GM18870 (cell line): ENCODE results near the gene SNW1.
"Not testable (repeated sequence)": the region's sequence is repeated elsewhere in the genome, so short reads cannot be mapped to it uniquely, and the experiment has no call there.

ENCODE experiments used
- ATAC-seq: cut with Tn5 transposase; IDR thresholded peaks from one replicate; pipeline ENCODE4 v1.9.1; 2021; ENCODE audit warnings: moderate library complexity; ENCODE audit not compliant: unreplicated experiment

SNW1 gene

DNA sequence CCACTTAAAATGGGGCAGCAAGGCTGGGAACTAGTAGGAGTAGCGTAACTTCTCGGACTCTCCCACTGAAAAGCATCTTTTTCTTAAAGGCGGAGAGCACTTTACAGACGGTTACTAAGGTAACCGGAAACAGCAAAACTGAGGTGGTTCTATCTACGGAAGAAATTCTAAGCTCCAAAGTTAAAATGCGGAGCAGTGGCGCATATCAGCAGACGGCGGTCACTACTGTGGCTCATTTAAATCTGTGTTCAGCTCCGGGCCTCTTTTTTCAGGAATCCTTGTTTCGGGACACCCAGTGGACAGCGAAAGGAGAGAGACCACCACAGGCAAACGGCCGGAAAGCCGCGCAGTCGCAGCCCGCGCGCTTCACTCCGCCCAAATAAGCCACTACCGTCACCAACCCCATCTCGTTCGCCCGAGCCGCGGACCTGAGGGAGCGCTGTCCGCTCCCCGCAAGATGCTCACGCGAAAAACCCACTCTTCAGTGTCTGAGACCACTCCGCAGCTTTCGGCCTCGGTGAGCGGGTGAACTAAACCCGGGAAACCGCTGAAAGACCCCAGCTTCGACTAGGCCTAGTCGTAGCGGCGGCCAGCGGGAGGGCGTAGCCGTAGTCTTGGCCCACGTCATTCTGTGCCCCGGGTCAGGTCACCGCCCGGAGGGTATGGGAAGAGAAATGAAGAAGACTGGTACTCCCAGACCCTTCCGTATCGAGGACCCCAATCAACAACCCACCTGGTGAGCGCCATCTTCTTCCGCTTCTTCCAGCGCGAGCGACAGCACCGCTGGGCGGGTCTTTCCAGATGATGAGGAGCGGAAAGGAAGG lies at the start of gene SNW1:
Gene SNW1, minus strand, starts transcription at position 776 of the 824 bp plus-strand sequence. Its CDS starts 29 bp downstream, at position 747.
- peak; percentile 95 for ATAC-seq

GRCh38 chr14:77809011-77809410 lies 48.1 kb upstream of the SNW1 start:
- no peak for ATAC-seq

- no peak for ATAC-seq
These were observed 47.3 kb upstream of the SNW1 start for GRCh38 chr14:77808250-77808649.

DNA sequence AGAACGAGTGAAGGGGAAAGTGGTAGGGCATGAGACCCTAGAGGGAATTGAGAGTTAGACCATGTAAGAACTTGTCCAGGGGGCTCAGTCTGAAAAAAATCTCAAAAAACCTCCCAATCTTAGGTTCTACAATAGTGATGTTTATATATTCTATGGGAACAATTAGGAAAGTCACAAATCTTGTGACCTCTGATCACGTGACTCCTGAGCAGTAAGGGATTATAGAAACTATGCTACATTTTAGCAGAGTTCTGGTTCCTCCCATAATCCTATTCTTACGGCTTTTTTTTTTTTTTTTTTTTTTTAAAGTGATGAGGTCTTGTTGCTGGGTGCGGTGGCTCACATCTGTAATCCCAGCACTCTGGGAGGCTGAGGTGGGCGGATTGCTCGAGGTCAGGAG lies 44.8 kb upstream of the SNW1 start:
- no peak for ATAC-seq

DNA sequence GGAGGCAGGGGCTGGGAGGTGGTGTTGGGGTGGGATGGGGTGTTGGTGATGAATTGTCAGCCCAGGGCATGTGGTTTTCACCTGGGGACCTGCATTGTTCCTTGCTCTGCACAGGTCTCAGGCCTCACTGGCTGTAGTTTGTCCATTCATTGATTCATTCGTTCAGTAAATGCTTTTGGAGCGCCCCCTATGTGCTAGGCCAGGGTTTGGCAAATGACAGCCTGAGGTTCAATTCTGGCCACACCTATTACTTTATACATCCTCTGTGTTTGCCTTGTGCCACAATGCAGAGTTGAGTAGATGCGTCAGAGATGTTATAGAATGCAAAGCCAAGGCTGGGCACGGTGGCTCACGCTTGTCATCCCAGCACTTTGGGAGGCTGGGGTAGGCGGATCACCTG lies 43.6 kb upstream of the SNW1 start:
- no peak for ATAC-seq

DNA sequence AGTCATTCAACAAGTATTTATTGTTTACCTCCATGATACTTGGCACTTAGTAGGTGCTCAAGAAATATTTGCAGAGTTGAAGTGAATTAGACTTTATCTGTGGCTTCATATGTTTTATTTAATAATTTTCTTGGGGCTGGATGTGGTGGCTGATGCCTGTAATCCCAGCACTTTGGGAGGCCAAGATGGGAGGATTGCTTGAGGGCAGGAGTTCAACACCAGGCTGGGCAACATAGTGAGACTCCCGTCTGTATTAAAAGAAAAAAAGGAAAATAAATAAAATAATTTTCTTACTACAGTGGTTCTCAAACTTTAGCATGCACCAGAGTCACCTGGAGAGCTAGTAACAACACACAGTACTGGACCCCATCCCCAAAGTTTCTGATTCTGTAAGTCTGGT lies 39.9 kb upstream of the SNW1 start:
- ATAC-seq: no peak

- ATAC-seq: peak; percentile 90
These were observed 39.1 kb upstream of the SNW1 start, which contains the start of gene ADCK1 for GRCh38 chr14:77799863-77800730. Gene ADCK1 (plus strand): TSS chr14:77800109. CDS start chr14:77818979, 18,870 bp downstream.

- ATAC-seq: not testable (repeated sequence)
These were observed 38.5 kb upstream of the SNW1 start for GRCh38 chr14:77799456-77799855.

DNA sequence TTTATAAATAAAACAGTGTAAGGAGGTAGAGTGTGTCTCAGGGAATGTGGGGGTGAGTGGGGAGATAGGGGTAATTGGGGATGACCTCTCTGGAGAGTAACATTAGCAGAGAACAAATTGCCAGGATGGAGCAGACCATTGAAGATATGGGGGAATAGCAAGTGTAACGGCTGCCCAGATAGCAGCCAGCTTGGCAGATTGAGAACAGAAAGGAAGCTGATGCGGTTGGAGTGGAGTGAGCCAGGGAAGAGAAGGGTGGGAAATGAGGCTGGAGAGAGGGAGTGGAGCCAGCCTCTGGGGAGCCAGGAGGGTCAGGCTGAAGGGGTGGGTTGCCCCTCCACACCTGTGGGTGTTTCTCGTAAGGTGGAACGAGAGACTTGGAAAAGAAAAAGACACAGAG lies 33.4 kb upstream of the SNW1 start:
- no peak for ATAC-seq

- not testable (repeated sequence) for ATAC-seq
These were observed 32.3 kb upstream of the SNW1 start for GRCh38 chr14:77793255-77793654.

DNA sequence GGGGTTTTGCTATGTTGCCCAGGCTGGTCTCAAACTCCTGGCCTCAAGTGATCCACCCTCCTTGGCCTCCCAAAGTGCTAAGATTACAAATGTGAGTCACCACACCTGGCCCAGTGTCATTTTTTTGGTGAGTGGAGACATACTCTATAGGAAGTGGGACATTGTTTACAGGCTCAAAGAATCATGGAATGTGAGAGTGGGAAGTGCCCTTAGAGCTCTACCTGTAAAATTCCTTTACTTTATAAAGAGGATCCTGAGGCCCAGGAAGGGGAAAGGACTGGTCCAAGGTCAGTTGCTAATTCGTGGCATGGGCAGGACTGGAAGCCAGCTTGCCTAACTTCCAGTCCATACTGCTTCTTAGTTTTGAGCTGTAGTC lies 30.3 kb upstream of the SNW1 start:
- no peak for ATAC-seq

DNA sequence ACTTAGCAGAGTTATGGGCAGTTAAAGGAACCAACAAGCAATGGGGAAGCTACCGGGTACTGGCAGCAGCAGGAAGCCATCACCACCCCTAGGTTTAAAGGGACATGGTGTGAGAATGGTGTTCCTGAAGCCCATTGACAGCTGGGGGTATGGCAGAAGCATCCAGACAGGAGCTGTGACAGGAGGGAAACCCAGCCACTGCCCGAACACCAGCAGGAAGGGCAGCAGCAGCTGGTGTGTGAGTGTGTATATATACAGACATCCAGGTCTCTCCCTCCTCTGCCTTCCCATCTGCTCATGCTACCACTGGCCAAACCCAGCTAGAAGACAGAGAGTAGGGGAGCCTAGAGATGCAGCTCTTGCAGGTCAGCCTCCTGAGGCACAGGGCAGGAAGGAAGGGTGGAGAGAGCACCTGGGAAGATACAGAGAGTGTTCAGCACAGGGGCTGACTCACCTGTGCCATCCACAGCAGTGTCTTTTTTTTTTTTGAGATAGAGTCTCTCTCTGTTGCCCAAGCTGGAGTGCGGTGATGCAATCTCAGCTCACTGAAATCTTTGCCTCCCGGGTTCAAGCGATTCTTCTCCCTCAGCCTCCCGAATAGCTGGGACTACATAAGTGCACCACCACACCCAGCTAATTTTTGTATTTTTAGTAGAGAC lies 29.7 kb upstream of the SNW1 start:
- ATAC-seq: no peak

- ATAC-seq: no peak
These were observed 25.2 kb upstream of the SNW1 start for GRCh38 chr14:77786148-77786547.

- peak; percentile 82 for ATAC-seq
These were observed 21.2 kb upstream of the SNW1 start for GRCh38 chr14:77782202-77782601.

- not testable (repeated sequence) for ATAC-seq
These were observed 13.0 kb upstream of the SNW1 start for GRCh38 chr14:77773966-77774365.

DNA sequence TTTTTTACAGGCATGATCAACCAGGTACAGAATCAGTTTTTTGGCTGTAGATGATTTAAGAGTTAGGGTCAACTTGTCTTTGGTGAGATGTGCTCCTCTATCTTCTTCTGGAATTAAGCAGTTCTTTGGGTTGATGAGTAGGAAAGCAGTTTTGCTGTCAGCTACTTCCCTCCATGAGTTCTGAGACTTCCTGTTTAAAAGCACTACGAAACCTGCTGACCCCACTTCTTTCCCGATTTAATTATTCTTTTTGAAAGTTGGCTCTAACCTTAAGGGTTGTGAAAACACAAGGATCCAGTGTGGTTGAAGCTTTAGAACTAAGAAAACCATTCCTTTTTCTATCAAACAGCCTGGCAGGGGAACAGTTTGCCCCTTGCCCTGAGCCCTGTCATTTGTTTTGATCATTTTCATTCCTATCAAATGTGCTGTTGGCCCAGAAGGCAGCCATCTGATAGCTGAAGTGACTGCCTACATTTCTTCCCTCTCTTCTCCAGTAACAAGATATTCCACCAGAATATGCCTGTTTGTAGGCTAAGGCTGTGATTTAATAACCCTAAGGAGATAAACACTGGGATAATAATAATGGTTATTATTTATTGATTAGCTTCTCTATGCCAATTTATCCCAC lies 7.6 kb upstream of the SNW1 start:
- ATAC-seq: not testable (repeated sequence)

DNA sequence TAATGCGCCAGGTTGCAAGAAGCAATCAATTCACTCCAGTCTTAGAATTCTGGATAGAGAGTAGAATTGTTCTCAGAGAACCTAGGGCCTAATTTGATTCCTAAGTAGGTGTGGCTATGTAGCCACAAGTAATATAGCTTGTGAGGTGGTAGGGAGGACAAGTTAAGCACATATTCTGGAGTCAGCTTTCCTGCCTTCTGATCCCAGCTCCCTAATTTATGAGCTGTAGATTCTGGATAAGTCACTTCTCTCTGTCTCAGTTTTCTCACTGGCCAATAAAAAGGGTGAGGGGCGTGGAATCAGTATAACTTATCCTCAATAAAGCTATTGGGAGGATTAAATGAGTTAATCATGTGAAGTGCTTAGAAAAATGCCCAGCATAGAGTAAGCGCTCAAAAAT lies 3.0 kb upstream of the SNW1 start:
- ATAC-seq: no peak

GRCh38 chr14:77763316-77763715 lies 2.4 kb upstream of the SNW1 start:
- ATAC-seq: no peak

DNA sequence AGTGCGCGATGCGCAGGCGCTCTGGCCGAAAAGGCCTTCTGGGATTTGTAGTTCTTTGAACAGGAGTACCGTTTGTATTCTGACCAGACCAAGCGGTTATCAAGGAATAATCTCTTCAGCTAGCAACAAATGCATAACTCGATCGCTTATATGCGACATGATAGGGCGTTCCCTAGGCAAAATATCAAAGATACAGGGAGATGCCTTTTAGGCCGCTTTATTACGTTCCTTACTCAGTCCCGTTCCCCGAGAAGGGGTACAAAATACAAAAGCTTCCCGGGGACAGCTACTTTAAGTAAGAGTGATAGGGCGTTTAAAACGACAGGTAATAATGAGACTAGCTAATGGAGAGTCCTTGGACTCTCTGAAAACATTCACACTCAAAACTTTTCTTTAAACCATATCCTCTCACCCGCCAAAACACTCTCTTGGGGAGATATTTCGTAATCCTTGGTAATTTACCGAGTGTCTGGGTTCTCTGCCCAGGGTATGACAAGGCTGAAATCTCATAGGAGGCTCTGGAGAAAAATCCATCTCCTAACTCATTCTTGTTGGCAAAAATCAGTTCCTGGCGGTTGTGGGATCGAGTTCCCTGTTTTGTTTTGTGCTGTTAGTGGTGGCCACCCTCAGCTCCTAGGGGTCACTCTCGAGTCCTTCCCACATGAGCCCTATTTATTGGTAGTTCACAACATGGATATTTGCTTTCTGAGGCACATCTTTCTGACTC lies 412 bp upstream of the SNW1 start:
- peak; percentile 18 for ATAC-seq

DNA sequence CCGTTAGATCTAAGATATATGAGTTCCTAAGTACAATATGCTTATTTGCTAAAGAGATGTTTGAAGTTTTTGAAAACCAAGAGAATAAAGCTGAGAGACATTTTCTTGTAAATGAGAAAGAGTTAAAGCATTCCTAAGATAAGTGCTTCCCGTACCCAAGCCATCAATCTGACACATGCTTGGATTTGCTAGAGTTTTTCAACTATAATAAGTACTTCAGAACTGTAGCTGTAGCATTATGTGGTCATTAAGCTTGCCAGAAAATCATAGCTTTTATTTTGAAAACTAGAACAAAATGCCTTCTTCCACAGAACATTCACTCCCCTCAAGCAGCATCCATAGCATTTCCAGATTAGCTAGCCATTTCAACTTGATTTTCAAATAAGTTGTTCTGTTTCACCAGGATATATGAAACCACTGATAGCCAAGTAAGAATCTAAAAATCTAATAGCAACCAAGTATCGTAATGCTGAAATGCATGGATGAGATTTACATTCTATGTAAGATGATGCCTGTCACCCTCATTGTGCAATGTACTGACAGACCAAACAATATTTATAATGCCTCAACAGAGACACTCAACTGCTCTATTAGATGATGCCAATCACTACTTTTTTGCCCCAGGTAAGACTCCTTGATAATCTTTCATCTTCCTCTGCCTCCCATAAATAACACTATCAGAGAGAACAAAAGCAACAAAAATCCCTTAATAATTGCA lies 8.0 kb downstream of the SNW1 start:
- no peak for ATAC-seq
